Epithelial cell of esophagus (primary cell): ENCODE measurements around the gene NELL2.

Experiments used
- DNase-seq: peaks from one replicate; pipeline ENCODE4 v3.0.0; 2010; ENCODE audit warnings: low read depth
- H3K4me3 ChIP-seq: 2 replicates; pipeline ENCODE4 v1.5.1; 2011; ENCODE audit warnings: mild to moderate bottlenecking, low read length, control low read depth
- TF ChIP-seq, protein P1 (sequence below): IDR thresholded peaks from 2 replicates; pipeline ENCODE4 v1.5.1; 2011; ENCODE audit warnings: low read depth, mild to moderate bottlenecking, low read length, control low read depth, inconsistent platforms; ENCODE audit not compliant: insufficient read depth; ENCODE audit errors: missing control alignments

NELL2 gene

DNA sequence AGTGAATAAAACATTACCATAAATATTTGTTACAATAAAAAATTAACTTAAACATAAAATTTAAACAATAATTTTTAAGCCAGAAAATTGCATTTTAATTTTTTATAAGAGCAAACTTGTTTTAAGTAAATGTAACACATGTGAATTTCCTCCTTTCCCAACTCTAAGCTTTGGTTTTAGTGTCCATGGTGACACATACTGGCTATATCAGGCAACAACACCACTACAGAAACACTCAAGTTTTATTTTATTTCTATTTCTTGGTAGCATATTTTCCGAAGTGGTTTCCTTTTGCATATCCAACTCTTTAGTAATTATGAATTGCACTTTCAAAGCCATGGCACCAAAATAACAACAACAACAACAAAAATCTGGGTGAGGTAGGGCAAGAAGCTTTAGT lies 2.2 kb downstream of the NELL2 start:
- TF ChIP-seq, protein P1, sequence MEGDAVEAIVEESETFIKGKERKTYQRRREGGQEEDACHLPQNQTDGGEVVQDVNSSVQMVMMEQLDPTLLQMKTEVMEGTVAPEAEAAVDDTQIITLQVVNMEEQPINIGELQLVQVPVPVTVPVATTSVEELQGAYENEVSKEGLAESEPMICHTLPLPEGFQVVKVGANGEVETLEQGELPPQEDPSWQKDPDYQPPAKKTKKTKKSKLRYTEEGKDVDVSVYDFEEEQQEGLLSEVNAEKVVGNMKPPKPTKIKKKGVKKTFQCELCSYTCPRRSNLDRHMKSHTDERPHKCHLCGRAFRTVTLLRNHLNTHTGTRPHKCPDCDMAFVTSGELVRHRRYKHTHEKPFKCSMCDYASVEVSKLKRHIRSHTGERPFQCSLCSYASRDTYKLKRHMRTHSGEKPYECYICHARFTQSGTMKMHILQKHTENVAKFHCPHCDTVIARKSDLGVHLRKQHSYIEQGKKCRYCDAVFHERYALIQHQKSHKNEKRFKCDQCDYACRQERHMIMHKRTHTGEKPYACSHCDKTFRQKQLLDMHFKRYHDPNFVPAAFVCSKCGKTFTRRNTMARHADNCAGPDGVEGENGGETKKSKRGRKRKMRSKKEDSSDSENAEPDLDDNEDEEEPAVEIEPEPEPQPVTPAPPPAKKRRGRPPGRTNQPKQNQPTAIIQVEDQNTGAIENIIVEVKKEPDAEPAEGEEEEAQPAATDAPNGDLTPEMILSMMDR = peak; percentile 24
- no peak overlapping the region for H3K4me3 ChIP-seq
- DNase-seq = peak; percentile 15

DNA sequence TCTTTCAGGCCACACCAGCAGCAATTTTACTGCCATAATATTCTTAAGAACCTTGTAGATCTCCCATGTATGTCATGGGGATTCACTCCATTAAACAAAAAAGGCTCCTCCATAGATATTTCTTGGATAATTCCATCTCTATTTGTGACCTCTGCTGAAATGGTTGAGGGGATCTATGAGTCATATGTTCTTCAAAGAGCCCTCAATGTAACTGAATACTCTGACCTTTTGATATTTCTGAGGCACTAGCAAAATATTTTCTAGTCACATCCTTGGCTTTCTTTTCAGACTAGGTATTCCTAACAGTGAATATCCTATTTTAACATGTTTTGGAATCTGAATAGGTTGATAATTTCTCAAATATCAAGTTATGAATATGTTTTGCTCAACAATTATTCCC lies 6.6 kb downstream of the NELL2 start:
- DNase-seq = no peak
- TF ChIP-seq, protein P1 = no peak

GRCh38 chr12:44863867-44864266 lies 12.2 kb downstream of the NELL2 start:
- H3K4me3 ChIP-seq = no peak overlapping the region
- TF ChIP-seq, protein P1 = no peak
- DNase-seq = no peak

More for the DNA sequence above, 6.6 kb downstream of the NELL2 start:
- no peak overlapping the region for H3K4me3 ChIP-seq

GRCh38 chr12:44859998-44860689 lies 16.0 kb downstream of the NELL2 start:
- TF ChIP-seq, protein P1 = no peak
- no peak overlapping the region for H3K4me3 ChIP-seq
- no peak for DNase-seq

GRCh38 chr12:44858226-44858855 lies 17.8 kb downstream of the NELL2 start:
- TF ChIP-seq, protein P1 = no peak
- no peak for DNase-seq
- no peak overlapping the region for H3K4me3 ChIP-seq

DNA sequence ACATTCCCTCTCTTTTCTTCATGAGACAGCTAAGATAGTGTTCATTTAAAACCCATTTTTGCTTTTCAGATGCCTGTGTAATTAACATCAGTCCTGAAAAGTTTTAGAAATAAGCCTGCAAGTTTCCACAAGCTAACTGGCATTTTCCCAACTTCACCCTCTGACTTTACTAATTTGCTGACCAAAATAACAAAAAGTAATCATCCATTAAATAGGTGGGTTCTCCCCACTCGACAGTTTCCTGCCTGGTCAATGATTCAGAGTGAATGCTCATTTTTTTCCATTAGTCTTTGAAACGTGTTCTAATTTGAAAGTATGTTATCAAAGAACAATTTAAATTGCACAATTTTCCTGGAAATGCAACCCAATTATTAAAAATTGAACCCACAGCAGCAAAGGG lies 23.6 kb downstream of the NELL2 start:
- no peak for DNase-seq

More for the DNA sequence above, 23.6 kb downstream of the NELL2 start:
- no peak overlapping the region for H3K4me3 ChIP-seq
- TF ChIP-seq, protein P1 = no peak
